HG03139 (cell line): ENCODE data around the gene LRCH4.
"Not testable (repeated sequence)": the region's sequence is repeated elsewhere in the genome, so short reads cannot be mapped to it uniquely, and the experiment has no call there.

Experiments used
- ATAC-seq: cut with Tn5 transposase; IDR thresholded peaks from one replicate; pipeline ENCODE4 v1.9.1; 2021; ENCODE audit not compliant: unreplicated experiment

The LRCH4 gene

GRCh38 chr7:100568896-100569844 is 16.8 kb downstream of the LRCH4 start:
- no peak for ATAC-seq

DNA sequence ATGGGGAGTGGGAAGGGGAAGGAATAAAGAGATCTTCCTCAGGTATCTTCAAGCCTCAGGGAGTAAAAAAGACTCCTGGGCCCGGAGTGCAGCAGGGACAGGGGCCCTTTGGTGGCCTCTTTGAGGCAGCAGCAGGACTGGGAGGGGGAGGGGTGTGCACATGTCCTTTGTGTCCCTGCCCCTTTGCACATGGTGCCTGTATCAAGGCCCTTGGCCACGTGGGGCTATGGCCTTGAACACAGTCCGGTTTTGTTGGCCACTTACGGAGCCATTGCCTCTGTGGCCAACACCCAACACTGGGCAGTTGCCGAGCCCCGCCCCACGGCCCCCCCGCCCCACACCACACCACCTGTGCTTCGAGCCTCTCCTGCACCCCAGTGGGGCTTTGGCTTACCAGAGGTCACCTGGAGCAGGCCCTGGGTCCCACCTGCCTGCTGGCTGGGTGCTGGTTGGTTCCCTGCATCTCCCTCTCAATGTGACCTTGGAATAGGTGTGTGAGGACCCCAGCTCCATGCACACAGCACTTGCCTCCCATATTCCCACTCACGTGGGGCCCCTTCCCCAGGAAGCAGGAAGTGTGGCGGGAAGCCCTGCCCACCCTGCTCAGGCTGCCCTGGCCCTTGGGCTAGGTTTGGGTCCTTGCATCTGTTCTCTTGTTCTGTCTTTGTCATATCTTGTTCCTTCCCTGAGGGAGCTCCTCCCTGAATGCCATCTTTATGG is 17.6 kb downstream of the LRCH4 start:
- no peak for ATAC-seq

DNA sequence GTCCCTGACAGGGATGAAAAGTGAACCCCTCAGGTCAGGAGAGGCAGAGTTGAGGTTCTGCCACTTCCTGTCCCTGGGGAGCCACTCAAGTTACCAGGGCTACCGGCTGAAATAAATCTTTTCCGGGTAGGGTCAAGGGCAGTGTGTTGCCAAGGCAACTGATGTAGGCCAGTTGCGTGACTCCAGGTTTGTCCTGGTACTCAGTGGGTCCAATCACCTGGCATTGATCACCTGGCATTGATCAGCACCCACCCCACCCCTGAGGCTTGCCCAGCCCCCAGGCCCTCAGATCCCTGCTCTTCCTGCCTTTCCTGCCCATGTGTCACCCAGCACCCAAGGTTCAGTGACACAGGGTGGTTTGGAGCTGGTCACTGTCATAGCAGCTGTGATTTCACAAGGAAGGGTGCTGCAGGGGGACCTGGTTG is 18.2 kb downstream of the LRCH4 start:
- ATAC-seq = no peak

GRCh38 chr7:100567031-100567730 is 18.7 kb downstream of the LRCH4 start:
- no peak for ATAC-seq

DNA sequence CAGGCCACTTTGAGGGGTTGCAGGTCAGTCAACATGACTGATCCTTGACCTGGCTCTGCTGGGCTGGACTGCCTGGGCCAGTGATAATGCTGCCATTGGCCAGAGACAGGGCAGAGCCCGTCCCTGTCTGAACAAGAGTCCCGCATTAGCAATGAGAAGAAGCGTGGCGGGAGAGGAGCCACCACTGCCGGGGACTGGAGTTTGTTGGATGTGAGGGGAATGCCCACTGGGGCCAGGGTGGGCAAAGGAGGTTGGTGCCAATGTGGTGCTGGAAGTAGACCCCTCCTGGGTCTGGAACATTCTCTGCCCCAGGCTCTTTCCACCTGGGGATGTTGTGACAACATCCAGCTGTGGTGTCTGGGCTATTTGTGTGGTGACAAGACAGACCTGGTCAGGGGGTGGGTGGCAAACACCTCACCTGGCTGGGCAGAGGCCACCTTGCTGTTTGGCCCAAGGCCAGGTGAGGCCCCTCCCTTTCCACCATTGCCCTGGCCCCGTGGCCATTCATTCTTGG is 19.9 kb downstream of the LRCH4 start:
- ATAC-seq = no peak

- no peak for ATAC-seq
Measured at GRCh38 chr7:100565133-100565571, 20.8 kb downstream of the LRCH4 start.

DNA sequence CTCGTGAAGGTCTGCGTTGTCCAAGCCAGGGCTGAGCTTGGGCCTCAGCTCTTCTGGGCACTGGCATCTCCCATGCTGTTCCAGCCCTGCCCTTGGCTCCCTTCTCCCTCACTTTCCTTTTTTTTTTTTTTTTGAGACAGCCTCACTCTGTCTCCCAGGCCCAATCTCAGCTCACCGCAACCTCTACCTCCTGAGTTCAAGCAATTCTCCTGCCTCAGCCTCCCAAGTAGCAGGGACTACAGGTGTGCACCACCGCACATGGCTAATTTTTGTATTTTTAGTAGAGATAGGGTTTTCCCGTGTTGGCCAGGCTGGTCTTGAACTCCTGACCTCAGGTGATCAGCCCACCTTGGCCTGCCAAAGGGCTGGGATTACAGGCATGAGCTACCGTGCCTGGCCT is 21.5 kb downstream of the LRCH4 start:
- ATAC-seq = not testable (repeated sequence)

- no peak for ATAC-seq
Measured at GRCh38 chr7:100563809-100564400, 22.0 kb downstream of the LRCH4 start.

GRCh38 chr7:100563100-100563564 is 22.8 kb downstream of the LRCH4 start:
- ATAC-seq = no peak

GRCh38 chr7:100562195-100563099 is 23.5 kb downstream of the LRCH4 start:
- no peak for ATAC-seq

GRCh38 chr7:100561491-100562194 is 24.3 kb downstream of the LRCH4 start:
- no peak for ATAC-seq

DNA sequence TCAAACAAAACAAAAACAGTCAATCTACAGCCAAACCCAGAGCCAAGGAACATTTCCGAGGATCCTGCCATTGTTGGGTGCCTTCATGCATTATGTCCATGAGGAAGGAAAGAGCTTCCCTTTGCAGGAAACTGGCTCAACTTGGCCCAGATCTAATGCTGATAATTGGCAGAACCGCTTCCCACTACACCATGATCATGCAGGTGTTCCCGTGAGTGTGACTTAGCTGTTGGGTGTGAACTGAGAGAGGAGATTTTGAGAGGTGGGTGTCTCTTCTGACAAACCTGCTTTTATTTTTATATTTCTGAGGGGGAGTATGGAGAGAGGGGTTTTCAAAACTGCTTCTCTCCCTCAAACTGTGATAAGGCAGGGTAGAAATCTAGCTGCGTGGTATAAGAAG is 26.8 kb downstream of the LRCH4 start:
- ATAC-seq = no peak

DNA sequence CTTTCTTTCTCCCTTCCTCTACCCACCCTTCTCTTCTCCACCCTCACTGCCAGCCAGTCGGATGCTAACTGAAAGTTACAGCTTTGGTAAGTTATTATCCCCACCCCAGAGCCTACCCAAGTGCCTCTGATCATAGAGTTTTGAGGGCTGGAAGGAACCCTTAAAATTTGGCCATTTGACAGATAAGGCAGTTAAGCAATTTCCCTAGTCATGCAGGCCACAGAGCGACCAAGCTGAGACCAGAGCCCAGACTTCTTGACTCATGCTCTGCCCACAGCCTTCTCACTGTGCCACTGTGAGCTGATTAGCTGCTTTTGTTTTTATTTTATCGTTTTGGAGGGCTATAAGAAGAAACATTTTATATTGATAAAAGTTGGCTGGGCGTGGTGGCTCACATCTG is 29.4 kb downstream of the LRCH4 start:
- no peak for ATAC-seq

DNA sequence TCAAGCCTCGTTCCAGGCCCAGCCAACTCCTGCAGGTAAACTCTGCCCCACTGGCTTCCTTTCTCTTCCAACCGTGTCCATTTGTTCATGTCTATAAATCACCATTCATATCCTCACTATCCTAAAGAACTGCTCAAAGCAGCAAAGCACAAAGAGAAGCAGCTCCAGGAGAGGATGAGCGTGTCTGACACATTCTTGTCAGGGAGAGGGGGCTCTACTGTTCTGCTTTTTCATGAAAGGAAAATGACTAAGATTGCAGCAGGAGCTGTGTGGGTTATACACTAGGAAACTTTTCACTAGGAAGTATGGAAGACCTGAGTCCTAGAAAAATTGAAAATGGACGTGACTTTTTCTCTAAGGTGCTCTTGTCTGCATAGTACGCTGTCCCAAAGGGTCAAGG is 30.2 kb downstream of the LRCH4 start:
- ATAC-seq = no peak

DNA sequence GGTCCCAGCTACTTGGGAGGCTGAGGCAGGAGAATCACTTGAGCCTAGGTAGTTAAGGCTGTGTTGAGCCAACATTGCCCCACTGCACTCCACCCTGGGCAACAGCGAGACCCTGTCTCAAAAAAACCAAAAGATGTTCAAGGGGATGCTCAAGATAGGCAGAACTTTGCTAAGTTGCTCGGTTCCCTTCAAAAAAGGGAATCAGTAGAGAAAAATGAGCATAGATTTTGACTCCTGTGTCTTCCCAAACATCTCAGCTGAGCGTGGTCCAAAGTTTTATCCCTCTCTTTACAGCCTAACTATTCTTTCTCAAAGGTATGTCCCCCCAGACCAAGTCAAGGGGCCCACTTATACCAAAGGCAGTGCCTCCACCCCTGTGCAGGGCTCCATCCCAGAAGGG is 32.9 kb downstream of the LRCH4 start:
- no peak for ATAC-seq

GRCh38 chr7:100552532-100552931 is 33.4 kb downstream of the LRCH4 start:
- no peak for ATAC-seq

DNA sequence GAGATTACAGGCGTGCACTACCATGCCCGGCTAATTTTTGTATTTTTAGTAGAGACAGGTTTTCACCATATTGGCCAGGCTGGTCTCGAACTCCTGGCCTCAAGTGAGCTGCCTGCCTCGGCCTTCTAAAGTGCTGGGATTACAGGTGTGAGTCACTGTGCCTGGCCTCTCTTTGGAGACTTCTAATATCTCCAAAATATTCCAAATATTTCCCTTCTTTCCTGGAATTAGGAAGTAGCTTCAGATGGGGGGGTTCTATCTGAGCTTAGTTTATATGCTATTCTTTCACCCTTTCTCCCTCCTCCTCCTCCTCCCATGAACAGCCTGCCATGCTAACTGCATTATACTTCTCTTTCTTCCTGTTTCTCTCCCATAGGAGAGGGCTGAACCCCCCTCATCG is 37.5 kb downstream of the LRCH4 start:
- ATAC-seq = not testable (repeated sequence)

- ATAC-seq = no peak
Measured at GRCh38 chr7:100547872-100548271, 38.1 kb downstream of the LRCH4 start.
